ENCODE data around the gene TMEM175.
"Not testable (repeated sequence)": the region's sequence is repeated elsewhere in the genome, so short reads cannot be mapped to it uniquely, and the experiment has no call there.

The TMEM175 gene

GRCh38 chr4:915041-915474 is 17.2 kb upstream of the TMEM175 start:
- DNase-seq (ENCODE audit: low read depth in 2 of 2, low spot score in 1 of 2), result no peak

- no peak for DNase-seq (ENCODE audit: low read depth in 2 of 2, low spot score in 1 of 2)
Measured at GRCh38 chr4:915595-915994, 16.7 kb upstream of the TMEM175 start.

- DNase-seq (ENCODE audit: low read depth in 2 of 2, low spot score in 1 of 2), result no peak
Measured at GRCh38 chr4:917466-917865, 14.8 kb upstream of the TMEM175 start.

GRCh38 chr4:917992-918391 is 14.3 kb upstream of the TMEM175 start:
- no peak for DNase-seq (ENCODE audit: low read depth in 2 of 2, low spot score in 1 of 2)

- DNase-seq (ENCODE audit: low read depth in 2 of 2, low spot score in 1 of 2), result not testable (repeated sequence)
Measured at GRCh38 chr4:918591-918990, 13.7 kb upstream of the TMEM175 start.

GRCh38 chr4:919004-919680 is 13.1 kb upstream of the TMEM175 start:
- DNase-seq (ENCODE audit: low read depth in 2 of 2, low spot score in 1 of 2), result not testable (repeated sequence)

GRCh38 chr4:921830-922331 is 10.4 kb upstream of the TMEM175 start:
- no peak for DNase-seq (ENCODE audit: low read depth in 2 of 2, low spot score in 1 of 2)

- no peak for DNase-seq (ENCODE audit: low read depth in 2 of 2, low spot score in 1 of 2)
Measured at GRCh38 chr4:924107-925096, 7.9 kb upstream of the TMEM175 start.

- DNase-seq (ENCODE audit: low read depth in 2 of 2, low spot score in 1 of 2), result no peak
Measured at GRCh38 chr4:925171-925570, 7.1 kb upstream of the TMEM175 start.

- no peak for DNase-seq (ENCODE audit: low read depth in 2 of 2, low spot score in 1 of 2)
Measured at GRCh38 chr4:925771-926500, 6.3 kb upstream of the TMEM175 start.

GRCh38 chr4:926538-926937 is 5.7 kb upstream of the TMEM175 start:
- DNase-seq (ENCODE audit: low read depth in 2 of 2, low spot score in 1 of 2), result no peak

- DNase-seq (ENCODE audit: low read depth in 2 of 2, low spot score in 1 of 2), result not testable (repeated sequence)
Measured at GRCh38 chr4:927566-927965, 4.7 kb upstream of the TMEM175 start.

- no peak for DNase-seq (ENCODE audit: low read depth in 2 of 2, low spot score in 1 of 2)
Measured at GRCh38 chr4:929096-929765, 3.0 kb upstream of the TMEM175 start.

- DNase-seq (ENCODE audit: low read depth in 2 of 2, low spot score in 1 of 2), result no peak
Measured at GRCh38 chr4:930028-930551, 2.2 kb upstream of the TMEM175 start.

GRCh38 chr4:930827-931193 is 1.4 kb upstream of the TMEM175 start:
- DNase-seq (ENCODE audit: low read depth in 2 of 2, low spot score in 1 of 2), result no peak

- DNase-seq (ENCODE audit: low read depth in 2 of 2, low spot score in 1 of 2), result no peak
Measured at GRCh38 chr4:931194-931959, 883 bp upstream of the TMEM175 start.

- DNase-seq (ENCODE audit: low read depth in 2 of 2, low spot score in 1 of 2), result no peak
Measured at GRCh38 chr4:932713-933070, 432 bp downstream of the TMEM175 start.

GRCh38 chr4:939508-939907 is 7.2 kb downstream of the TMEM175 start:
- not testable (repeated sequence) for DNase-seq (ENCODE audit: low read depth in 2 of 2, low spot score in 1 of 2)

GRCh38 chr4:945274-946102 is 13.2 kb downstream of the TMEM175 start:
- no peak for DNase-seq (ENCODE audit: low read depth in 2 of 2, low spot score in 1 of 2)
